Skeletal muscle tissue (tissue), 4 donors: ENCODE measurements around the gene GBP5. TPM values are rescaled to one million over a fixed set of nuclear protein-coding genes. Genes with fewer than 3 reads are reported as not detected.

Source experiments
- H3K27ac ChIP-seq: one replicate; pipeline ENCODE4 v1.7.0; 2013; ENCODE audit warnings: mild to moderate bottlenecking, low read depth, low read length, inconsistent platforms
- H3K27me3 ChIP-seq, 3 donors: one replicate each; pipeline ENCODE4 v1.7.0; 2013; ENCODE audit warnings: low read length in 3 of 3; ENCODE audit not compliant: control insufficient read depth in 3 of 3, insufficient read depth in 3 of 3
- H3K36me3 ChIP-seq, 3 donors: one replicate each; pipeline ENCODE4 v1.7.0; 2013; ENCODE audit warnings: low read length in 3 of 3; ENCODE audit not compliant: control insufficient read depth in 3 of 3, insufficient read depth in 3 of 3
- H3K4me1 ChIP-seq, 3 donors: one replicate each; pipeline ENCODE4 v1.7.0; 2013; ENCODE audit warnings: low read length in 3 of 3, mild to moderate bottlenecking in 3 of 3; ENCODE audit not compliant: control insufficient read depth in 3 of 3, insufficient read depth in 3 of 3
- H3K4me3 ChIP-seq, 3 donors: one replicate each; pipeline ENCODE4 v1.7.0; 2013; ENCODE audit warnings: low read length in 3 of 3
- H3K9ac ChIP-seq, 3 donors: one replicate each; pipeline ENCODE4 v1.7.0; 2013; ENCODE audit warnings: low read length in 3 of 3, mild to moderate bottlenecking in 3 of 3, moderate library complexity in 2 of 3, low read depth in 1 of 3
- H3K9me3 ChIP-seq, 3 donors: one replicate each; pipeline ENCODE4 v1.7.0; 2013; ENCODE audit warnings: low read length in 3 of 3; ENCODE audit not compliant: control insufficient read depth in 3 of 3
- total RNA-seq: library from RNA; depleted of rRNA; stranded (reverse); fragments of >200 nt; gene quantifications from one replicate; pipeline ENCODE4 v1.2.3, GENCODE V29; 2014
- donor health status: Osteomylitis.

GBP5 gene
- total RNA-seq, 1 donor from 2014 or later = 0.52 TPM

DNA sequence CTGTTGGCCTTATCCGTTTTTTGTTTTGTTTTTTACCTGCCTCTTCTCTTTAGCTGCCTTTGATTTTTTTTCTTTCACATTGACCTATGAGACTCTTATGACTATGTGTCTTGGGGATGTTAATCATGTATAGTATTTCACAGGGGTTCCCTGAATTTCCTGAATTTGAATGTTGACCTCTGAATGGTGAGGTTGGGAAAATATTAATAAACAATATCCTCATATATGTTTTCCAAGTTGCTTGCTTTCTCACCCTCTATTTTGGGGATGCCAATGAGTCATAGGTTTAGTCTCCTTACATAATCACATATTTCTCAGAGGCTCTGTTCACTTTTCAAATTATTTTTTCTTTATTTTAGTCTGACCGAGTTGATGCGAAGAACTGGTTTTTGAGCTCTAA is 29.6 kb downstream of the GBP5 start:
- H3K4me3 ChIP-seq = no peak overlapping the region
- H3K9ac ChIP-seq = no peak overlapping the region
- H3K27ac ChIP-seq = no peak overlapping the region

More for the DNA sequence above, 29.6 kb downstream of the GBP5 start:
- no peaks in the 10 kb centered on the region for H3K36me3 ChIP-seq
- H3K4me1 ChIP-seq = no peaks in the 10 kb centered on the region
- H3K27me3 ChIP-seq = no peaks in the 10 kb centered on the region
- H3K9me3 ChIP-seq = no peaks in the 10 kb centered on the region

Other genes starting within 250 kb of the GBP5 start
- gene GBP3, start 250.0 kb downstream of the GBP5 start, total RNA-seq = 2.1 TPM
- gene GBP1, start 207.7 kb downstream of the GBP5 start, total RNA-seq = 14.6 TPM
- 1.6 TPM for gene GBP2, start 146.7 kb downstream of the GBP5 start, total RNA-seq
- gene GBP7, start 96.9 kb downstream of the GBP5 start, total RNA-seq = not detected
- 3.7 TPM for gene GBP4, start 73.9 kb downstream of the GBP5 start, total RNA-seq
- not detected for gene GBP6, start 91.2 kb upstream of the GBP5 start, total RNA-seq